CD4-positive, alpha-beta T cell treated with Interleukin-4 for 4 hours (primary cell): ENCODE results near the gene BTN1A1.
"Not testable (repeated sequence)": the region's sequence is repeated elsewhere in the genome, so short reads cannot be mapped to it uniquely, and the experiment has no call there.

Experiments used
- DNase-seq: peaks from one replicate; pipeline ENCODE4 v3.0.0-alpha.2; 2020

Gene BTN1A1

DNA sequence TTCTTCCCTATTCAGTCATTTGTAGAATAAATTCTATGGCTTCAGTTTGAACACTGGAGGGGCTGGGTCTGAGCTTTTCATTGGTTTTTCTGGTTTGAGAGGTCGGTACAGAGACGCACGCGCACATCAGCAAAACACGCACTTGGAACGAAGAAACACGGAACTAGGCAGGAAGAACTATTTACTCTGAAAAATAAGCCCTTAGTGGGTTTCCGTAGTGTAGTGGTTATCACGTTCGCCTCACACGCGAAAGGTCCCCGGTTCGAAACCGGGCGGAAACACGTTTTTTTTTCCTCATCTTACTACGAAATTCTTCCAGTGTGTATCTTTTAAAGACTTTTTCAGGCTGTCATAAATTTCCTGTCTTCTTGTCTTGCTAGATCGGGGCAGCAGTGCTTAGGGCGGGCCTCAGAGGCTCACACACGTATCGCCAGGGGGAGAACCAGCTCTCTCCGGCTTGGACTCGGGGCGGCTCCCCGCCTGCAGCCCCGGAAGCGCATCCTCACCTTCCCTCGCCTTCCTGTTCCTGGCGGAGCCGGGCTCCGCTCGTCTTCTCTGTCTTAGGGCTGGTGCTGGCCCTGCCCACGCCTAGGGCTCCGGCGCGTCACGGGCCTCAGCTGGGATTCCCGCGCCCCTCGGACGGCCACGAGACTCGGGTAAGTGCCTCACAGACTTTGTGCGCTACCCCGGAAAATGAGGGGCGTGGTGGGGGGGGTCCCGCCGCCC is 37.9 kb downstream of the BTN1A1 start, which contains the start of gene HMGN4:
TSS of gene HMGN4 (plus strand) at position 521 of the 726 bp plus-strand sequence. CDS start 6,841 bp downstream, outside the sequence.
- peak; percentile 95 for DNase-seq

DNA sequence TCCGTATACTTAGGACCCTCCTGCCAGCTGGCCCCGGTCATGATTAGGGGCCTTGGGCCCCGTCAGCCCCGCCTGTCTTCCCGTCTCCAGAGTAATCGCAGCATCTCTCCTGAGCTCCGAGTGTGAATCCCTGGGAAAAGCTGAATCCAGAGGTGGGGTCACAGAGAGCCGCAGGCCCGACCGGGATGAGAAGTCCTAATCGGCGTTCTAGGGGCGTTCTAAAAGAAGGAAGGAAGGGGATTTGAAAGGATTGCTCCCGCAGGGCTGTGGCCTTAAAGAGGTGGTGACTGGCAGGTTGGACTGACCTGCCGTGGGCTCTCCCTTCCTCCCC is 38.4 kb downstream of the BTN1A1 start:
- DNase-seq = no peak

DNA sequence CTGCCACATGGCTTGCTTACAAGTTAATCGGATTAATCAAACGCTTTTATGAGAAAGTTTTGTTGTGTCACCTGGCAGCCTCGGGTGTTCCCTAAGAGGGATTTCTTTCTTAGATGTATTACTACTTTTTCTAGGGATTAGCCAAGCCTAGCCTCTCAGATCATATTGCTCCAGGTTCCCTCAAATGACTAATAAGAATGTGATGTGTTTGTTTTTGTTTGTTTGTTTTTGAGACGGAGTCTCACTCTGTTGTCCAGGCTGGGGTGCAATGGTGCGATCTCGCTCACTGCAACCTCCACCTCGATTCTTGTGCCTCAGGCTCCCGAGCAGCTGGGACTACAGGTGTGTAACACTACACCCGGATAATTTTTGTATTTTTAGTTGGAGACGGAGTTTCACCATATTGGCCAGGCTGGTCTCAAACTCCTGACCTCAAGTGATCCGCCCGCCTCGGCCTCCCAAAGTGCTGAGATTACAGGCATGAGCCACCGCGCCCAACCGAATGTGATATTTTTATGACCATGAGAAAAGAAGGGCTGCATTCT is 39.0 kb downstream of the BTN1A1 start:
- no peak for DNase-seq

DNA sequence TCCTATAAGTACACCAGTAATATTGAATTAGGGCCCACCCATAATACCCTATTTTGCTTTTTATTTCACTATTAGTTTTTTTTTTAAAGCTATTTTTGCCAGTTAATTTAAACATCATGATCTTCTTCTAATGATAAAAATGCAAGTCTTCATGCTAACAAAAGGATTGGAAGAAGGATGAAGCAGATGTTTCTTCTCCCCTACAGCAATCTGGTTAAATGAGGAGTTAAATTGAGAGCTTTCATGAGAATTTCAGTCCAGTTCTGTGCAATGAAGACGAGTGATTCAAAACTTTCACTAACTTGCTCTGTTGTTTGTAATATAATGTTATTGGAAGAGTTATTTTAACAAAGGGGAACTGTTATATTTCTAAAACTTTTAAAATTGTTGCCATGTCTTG is 41.5 kb downstream of the BTN1A1 start:
- no peak for DNase-seq

DNA sequence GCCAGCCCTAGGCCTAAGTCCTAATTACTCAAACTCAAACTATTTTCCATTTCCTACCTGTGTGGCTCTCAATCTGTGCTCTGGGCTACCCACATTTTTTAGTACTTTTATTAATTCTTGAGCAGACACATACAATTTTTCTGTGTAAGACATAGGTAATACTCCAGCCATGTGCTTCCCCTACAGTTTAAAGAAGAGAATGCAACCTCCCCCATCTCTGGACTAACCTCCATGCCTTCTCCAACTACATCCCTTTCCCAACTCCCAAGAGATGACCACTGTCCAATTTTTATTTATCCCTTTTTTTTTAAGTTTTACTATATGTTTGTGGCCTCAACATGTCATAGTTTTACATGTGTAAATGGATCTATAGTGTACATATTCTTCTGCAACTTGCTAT is 43.9 kb downstream of the BTN1A1 start:
- DNase-seq = no peak

DNA sequence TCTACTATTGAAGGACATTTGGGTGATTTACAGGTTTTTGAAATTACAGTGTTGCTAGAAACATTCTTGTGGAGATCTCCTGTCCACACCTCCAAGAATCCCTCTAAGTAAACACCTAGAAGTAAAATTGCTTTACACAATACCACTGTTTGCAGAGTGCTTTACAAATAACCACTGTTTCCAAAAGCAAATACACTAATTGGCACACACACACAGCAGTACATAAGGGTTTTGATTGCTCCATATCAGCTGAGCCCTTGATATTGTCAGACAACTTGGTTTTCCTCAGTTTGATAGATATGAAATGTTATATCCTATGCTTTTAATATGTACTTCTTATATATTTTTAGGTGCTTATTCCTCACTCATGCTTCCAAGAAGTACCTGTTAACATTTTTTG is 44.4 kb downstream of the BTN1A1 start:
- DNase-seq = no peak

DNA sequence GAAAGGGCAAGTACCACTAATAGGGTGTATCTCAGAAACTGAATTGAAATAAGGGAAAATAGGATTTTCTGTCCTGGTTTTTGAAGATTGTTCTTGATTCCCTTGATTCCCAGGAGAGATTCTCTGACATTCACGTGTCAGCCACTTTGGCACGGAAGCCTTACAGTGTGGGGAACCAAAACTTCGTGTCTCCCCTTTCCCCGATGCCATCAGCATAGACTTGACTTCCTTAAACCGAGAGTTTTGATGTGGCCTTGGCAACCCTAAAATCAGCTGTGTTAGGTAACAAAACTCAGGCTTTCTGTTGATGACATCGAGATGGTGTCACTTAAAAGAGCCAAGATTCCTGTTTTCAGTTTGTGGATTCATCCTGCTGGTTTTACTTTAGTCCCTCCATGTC is 45.5 kb downstream of the BTN1A1 start:
- DNase-seq = no peak

DNA sequence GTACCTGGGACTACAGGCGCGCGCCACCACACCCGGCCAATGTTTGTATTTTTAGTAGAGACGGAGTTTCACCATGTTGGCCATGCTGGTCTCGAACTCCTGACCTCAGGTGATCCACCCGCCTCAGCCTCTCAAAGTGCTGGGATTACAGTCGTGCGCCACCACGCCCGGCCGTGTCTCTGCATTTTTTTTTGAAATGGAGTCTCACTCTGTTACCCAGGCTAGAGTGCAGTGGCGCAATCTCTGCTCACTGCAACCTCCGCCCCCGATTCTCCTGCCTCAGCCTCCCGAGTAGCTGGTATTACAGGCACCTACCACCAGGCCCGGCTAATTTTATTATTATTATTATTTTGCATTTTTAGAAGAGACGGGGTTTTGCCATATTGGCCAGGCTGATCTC is 47.3 kb downstream of the BTN1A1 start:
- DNase-seq = not testable (repeated sequence)

DNA sequence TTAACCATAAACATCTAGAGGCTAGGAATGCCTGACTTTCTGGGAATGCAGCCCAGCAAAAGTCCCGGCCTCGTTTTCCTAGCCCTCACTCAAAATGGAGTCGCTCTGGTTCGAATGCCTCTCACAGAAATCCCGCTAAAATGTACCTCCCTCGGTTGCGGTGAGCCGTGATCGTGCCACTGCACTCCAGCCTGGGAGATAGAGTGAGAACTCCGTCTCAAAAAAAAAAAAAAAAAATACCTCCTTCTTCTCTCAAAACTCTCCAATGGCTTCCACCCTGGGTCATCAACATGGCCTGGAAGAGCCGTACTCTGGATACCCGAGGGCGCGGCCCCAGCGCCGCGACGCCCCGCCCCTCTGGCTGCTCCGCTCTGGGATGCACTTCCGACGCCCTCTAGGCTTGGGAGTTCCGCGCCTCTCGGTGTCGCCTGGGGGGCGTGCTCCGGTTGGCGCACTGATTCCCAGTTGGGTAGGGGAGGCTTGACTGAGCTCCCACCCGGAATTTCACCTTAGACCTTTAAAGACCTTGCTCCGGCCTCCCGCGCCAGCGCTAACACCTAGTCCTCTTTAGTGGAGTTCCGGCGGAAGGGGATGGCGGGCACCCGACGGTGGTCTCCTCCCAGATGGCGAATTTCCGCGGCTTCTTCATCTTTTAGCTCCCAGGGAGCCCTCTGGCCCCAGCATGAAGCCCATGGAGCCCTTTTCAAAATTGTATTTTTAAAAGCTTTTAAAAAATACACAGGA is 50.3 kb downstream of the BTN1A1 start:
- DNase-seq = no peak

DNA sequence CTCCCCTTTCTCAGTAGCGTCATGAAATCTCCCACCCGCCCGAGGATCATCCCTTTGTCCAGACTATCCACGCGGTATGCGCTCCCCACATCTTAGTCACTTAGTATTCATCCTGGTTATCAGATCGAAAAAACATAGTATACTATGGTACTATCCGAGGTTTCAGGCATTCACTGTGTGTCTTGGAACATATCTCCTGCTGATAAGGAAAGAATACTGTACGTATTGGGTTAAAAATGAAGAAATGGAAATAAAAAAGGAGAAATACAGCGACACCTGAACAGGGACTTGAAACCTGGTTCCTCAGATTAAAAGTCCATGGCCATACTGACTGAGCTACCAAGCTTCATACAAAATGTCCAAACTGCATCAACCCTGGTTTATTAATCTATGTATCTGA is 52.1 kb downstream of the BTN1A1 start:
- no peak for DNase-seq

DNA sequence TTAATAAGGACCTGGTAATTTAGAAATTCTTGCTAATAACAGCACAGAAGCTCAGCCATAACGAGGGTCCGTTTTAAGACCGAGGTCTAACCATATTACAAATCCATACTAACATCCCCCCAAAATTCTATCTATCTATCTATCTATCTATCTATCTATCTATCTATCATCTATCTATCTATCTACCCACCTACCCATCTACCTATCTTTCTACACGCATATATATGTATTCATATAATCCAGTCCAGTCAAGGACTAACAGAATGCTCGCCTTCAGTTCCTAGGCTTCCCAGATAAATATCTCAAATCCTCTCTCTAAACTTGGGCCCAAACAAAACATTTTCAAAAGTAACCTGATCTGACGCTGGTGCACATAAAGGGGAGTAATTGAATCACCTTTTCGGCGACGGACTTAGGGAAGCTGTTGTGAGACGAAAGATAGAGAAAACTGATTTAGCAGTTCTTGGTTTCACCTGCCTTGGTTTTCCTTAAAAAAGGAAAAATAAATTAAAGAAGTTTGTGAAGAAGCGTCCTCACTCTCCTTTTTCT is 52.6 kb downstream of the BTN1A1 start:
- no peak for DNase-seq

DNA sequence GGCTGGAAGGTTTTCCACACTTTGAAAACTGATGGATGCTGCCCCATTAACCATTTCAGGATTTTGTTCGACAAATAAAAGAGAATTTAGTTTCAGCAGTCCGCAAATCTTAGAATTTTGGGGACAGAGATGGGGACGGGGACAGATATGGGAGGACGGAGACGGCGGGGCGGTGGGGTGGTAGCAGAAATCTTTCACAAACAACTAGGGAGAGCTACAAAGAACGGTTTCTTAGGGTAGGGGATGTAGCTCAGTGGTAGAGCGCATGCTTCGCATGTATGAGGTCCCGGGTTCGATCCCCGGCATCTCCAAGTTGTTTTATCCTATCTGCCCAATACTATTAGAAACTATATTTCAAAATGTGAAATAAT is 53.1 kb downstream of the BTN1A1 start:
- DNase-seq = peak; percentile 81

DNA sequence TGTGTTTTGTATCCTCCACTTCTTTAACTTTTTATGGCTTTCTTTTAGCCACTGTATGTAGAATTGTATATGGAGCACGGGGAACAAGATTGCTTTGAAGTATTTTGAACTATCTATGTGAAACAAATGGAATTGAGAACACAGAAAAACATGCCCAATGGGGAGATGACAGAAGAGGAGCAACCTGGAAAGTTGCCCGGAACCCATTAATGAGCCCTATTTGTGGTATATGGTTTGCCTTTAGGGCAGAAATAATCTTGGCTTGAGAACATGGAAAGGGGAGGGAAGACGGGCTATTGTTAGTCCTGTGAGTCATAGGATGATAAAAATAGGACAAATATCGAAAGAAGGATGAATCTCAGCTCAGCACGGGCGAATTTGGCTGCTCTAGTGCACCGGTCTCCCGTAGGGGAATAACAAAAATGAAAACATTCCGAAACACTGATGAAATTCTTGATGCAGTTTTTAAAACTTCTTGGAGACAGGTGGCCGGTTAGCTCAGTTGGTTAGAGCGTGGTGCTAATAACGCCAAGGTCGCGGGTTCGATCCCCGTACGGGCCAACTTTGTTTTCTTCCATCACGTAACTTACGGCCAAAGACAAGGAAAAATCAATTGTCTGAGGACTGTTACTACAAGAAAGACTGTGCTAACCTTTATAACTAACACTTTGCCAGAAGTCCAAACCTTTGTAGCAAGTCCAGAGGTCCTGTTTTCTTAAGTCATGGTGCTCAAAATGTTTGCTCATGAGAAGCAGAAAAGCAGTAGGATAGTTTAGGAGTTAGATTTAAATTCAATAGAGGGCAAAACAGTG is 53.7 kb downstream of the BTN1A1 start:
- peak; percentile 85 for DNase-seq

DNA sequence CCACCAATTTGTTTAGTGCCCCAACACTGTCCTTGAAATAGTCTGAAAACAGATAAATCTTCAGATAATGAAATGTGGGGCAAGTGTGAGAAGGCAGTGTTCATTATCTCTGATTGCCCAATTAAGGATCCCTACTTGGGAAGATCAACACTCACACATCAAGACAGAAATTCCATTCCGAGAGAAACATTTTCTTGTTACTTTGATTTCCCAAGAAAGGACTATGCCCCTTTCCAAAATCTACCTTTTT is 54.3 kb downstream of the BTN1A1 start:
- DNase-seq = no peak

DNA sequence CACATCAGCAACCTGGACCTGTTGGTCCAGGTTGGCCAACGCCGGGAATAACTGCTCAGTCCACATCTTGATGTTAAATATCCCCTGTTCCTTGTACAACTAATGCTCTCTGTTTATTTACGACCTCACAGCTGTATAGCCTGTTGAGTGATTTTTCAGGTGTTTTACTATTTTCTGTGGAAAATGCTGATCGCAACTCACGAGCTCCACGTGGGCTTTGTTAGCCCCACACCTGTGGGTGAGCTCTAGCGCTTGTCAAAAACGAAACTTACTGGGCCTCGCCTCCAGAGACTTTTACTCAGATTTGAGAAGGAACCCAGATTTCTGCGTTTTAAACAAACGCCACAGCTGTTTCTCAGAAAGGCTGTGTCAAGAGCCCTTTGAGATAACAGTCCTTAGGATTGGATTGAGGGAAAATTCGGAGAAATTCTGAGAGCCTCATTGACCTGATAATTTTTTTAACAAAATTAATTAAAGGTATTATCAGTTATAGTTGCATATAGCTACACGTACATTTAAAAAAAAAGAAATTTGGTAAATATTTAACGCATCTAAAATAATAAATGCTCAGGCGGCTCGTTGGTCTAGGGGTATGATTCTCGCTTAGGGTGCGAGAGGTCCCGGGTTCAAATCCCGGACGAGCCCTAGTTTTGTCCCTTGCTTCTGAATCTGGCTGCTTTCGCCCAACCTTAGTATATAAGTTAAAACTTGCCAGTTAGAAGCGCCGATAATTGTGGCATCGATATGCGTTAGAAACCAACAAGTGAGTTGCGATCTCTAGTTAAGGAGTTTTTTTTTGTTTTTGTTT is 54.8 kb downstream of the BTN1A1 start:
- DNase-seq = peak; percentile 60

DNA sequence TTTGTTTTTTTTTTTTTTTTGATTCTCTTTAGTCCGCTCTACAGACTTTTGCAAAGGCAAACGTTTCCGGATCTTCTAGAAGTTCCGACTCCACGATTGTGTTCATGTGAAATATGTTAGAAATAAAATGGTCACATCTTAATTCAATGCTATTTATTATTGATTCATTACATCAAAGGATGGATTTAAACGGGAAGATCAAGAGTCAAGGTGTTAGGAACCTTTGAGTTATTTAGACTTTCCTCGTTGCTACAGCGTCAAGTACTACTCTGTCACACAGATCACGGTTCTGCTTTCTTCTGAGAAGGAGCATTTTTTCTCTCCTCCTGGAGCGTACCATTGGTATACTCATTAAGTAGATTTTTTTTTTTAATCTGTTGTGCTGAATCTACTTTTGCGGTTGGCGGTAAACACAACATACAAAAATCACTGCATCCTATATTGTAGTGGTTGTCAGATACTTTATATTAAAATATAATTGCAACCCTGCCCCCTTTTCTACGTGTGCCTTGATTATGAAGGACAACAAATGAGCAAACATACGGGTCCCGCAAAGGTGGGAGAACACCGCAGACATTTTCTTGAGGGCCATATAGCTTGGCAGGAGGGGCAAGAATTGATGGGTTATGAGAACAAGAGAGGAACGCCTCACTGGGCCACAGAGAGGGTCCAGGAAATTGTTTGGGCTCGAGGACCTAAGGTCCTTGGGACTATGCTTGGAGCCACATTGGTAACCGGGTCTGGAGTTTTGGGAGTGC is 55.6 kb downstream of the BTN1A1 start:
- DNase-seq = no peak

DNA sequence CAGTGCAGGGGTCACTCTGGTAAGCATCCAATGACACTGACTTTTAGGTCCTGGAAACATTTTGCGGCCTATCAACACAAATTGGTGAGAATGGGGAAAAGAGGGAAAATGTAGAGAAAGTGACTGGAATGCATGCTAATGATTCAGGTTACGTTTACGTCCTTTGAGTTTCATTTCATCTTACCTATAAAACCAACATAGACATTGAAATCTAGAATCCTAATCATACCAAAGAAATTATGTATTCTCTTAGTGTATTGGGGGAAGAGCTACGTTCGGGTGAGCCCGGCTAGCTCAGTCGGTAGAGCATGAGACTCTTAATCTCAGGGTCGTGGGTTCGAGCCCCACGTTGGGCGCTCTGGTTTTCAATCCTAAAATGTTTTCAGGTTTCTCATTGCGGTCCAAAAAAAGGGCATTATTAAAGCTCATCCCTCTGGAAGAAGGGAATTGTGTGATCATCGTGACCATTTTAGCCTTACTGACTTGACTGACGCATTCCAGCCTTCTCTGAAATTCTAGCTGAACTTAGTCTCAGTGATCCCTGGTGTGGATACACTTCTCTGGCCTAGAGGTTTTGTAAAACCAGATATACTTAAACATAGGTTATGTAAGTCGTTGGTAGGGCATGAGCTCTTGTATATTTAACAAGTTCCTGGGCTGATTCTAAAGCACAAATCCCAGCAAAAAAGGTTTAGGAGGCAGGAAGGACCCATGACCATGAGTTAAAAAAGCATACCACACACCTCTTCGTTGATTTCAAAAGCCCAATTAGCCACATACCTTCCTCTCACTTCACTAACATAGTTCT is 56.4 kb downstream of the BTN1A1 start:
- no peak for DNase-seq
